ENCODE results near the gene STOX1.
"Not testable (repeated sequence)": the region's sequence is repeated elsewhere in the genome, so short reads cannot be mapped to it uniquely, and the experiment has no call there.

The STOX1 gene

DNA sequence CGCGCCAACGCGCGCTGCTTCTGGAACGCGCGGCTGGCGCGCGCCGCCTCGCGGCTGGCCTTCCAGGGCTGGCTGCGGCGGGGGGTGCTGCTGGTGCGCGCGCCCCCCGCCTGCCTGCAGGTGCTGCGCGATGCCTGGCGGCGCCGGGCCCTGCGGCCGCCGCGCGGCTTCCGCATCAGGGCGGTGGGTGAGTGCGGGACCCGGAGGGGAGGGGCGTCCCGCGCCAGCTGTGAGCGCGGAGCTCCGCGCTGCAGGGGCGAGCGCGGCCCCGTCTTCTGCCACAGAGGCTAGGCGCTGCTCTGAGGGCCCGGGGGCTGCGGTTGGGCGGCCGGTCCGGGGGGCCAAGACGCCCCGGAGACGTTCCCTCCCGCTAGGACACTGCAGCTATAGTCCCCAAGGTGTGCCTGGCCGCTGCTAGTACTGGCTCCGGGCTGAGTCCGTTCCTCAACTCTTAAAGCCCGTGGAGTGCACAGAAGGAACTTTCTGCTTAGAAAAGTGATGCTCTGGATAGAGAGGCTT, 811 bp downstream of the STOX1 start:
- not testable (repeated sequence) for DNase-seq (ENCODE audit: low read depth in 1 of 2, low spot score in 1 of 2)

GRCh38 chr10:68828833-68829232, 1.5 kb downstream of the STOX1 start:
- no peak for DNase-seq (ENCODE audit: low read depth in 1 of 2, low spot score in 1 of 2)

GRCh38 chr10:68829521-68829920, 2.2 kb downstream of the STOX1 start:
- DNase-seq (ENCODE audit: low read depth in 1 of 2, low spot score in 1 of 2), result no peak

DNA sequence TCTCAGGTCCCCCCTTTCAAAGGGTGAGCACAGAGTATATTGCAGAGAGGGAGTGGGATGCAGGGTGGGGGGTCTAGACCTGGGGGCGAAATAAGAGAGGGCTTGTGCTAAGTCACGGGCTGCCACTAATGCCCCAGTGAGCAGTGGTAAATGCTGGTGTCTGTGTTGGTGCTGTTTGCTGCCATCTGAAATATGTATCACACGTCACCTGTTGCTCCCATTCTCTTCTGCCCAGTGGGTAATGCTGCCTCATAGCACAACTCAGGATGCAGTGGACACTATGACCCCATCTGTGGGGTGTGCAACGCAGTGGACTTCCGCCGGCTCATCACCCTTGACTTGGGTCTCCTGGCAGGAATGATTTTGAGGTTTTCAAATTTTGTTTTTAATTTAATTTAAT, 2.6 kb downstream of the STOX1 start:
- no peak for DNase-seq (ENCODE audit: low read depth in 1 of 2, low spot score in 1 of 2)

DNA sequence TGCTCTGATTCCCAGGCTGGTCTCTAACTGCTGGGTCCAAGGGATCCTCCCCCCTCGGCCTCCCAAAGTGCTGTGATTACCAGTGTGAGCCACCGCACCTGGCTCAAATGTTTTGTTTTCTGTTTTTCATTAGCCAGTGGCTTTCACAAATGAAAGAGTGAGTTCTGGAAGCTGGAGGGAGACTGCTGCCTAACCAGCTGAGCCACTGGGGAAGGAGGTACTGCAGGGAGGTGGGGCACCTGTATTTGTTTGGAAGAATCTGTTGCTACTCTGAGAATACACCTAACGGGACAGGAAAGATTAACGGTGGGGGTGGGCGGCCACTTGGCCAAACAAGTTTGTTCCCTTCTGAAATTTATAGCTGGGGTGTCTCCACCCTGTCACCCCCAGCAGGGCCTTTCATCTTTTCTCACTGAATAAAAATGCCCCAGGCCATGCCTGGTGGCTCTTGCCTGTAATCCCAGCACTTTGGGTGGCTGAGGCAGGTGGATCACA, 4.7 kb downstream of the STOX1 start:
- no peak for DNase-seq (ENCODE audit: low read depth in 1 of 2, low spot score in 1 of 2)

DNA sequence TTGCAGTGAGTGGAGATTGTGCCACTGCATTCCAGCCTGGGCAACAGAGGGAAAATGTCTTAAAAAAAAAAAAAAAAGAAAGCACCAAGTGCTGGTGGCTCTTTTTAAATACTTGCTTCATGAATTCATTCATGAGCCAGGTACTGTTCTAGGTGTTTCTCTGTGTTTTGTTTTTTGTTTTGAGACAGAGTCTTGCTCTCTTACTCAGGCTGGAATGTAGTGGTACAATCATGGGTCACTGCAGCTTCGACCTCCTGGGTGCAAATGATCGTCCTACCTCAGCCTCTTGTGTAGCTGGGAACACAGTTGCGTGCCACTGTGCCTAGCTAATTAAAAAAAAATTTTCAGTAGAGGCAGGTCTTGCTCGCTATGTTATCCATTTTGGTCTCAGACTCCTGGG, 5.3 kb downstream of the STOX1 start:
- no peak for DNase-seq (ENCODE audit: low read depth in 1 of 2, low spot score in 1 of 2)

GRCh38 chr10:68837626-68838322, 10.4 kb downstream of the STOX1 start:
- DNase-seq (ENCODE audit: low read depth in 1 of 2, low spot score in 1 of 2), result no peak

DNA sequence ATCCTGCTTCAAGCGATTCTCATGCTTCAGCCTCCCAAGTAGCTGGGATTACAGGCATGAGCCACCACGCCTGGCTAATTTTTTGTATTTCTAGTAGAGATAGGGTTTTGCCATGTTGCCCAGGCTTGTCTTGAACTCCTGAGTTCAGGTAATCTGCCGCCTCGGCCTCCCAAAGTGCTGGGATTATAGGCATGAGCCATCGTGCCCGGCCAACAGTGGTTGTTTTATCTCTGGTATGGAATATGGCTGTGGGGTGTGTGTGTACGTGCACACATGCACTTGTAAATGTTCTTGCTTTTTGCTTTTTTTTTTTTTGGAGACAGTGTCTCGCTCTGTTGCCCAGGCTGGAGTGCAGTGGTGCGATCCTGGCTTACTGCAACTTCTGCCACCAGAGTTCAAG, 13.3 kb downstream of the STOX1 start:
- DNase-seq (ENCODE audit: low read depth in 1 of 2, low spot score in 1 of 2), result not testable (repeated sequence)

DNA sequence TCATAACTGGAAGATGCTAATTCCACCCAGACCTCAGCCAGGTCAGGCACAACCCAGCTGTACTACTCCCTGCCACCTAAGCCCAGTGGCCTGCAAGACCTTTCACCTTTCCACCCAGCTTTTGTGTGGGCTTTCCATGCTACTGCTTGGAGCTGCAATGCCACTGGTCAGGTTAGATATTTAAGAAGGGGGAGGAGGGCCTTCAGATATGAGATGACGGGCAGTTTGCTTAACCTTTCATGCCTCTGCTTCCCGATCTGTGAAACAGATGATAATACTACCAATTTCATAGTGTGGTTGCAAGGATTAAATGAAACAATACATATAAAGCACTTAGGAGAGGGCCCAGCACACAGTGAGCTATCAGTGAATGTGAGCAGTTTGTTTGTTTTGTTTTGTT, 20.9 kb downstream of the STOX1 start:
- DNase-seq (ENCODE audit: low read depth in 1 of 2, low spot score in 1 of 2), result no peak

- DNase-seq (ENCODE audit: low read depth in 1 of 2, low spot score in 1 of 2), result no peak
Measured at GRCh38 chr10:68848806-68849205, 21.5 kb downstream of the STOX1 start.

DNA sequence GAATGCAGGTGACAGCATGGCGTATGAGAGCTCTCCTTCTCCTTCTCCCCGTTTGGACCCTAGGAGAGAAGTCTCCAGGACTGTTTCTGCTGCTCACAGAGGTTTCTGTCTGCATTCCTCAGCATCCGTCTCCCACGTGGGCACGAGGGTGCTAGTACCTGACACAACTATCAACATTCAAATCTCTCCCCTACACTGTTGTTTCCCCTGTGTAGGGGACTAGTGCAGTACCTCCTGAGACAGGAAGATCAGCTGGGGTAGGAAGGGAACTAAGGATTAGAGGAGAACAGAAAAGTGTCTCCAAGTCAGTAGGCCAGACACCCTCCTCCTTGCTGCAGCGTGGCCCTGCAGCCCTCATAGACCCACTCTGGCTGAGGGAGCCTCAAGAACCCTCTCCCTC, 29.0 kb downstream of the STOX1 start:
- DNase-seq (ENCODE audit: low read depth in 1 of 2, low spot score in 1 of 2), result no peak

- DNase-seq (ENCODE audit: low read depth in 1 of 2, low spot score in 1 of 2), result no peak
Measured at GRCh38 chr10:68857005-68857404, 29.7 kb downstream of the STOX1 start.

- no peak for DNase-seq (ENCODE audit: low read depth in 1 of 2, low spot score in 1 of 2)
Measured at GRCh38 chr10:68861253-68861652, 33.9 kb downstream of the STOX1 start.

DNA sequence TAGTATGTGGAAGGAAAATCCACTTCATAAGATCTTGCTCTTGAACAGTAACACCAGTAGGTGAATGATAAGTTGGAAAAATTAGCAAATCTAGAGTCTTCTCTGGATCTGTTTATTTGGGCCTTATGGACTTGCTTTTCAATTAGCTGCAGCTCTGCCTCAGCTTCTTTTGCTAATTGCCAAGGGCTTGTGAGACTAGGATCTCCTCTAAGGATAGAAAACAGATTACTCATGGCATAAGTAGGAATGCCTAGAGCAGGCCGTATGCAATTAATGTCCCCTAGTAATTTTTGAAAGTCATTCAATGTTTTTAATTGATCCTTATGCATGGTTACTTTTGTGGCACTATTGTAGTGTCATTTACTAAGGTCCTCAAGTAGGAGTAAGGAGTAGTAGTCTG, 37.3 kb downstream of the STOX1 start:
- DNase-seq (ENCODE audit: low read depth in 1 of 2, low spot score in 1 of 2), result no peak

GRCh38 chr10:68868173-68868572, 40.8 kb downstream of the STOX1 start:
- DNase-seq (ENCODE audit: low read depth in 1 of 2, low spot score in 1 of 2), result not testable (repeated sequence)

DNA sequence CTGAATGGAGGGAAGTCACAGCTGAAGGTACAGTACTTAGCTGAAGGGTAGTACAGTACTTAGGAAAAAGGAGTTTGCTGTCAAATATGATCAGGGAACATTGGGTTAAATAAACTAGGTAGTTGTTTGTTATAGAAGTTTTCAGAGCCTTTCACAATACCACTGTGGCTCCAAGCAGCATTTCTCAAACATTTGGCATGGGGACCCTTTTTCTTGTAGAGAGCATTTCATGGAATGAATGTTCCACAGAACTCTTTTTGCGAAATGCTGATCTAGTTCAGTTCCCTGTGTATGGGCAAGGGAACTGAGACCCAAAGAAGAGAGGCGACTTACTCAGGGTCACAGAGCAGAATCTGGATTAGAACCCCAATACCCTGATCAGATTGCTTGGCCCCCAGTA, 42.3 kb downstream of the STOX1 start:
- no peak for DNase-seq (ENCODE audit: low read depth in 1 of 2, low spot score in 1 of 2)

DNA sequence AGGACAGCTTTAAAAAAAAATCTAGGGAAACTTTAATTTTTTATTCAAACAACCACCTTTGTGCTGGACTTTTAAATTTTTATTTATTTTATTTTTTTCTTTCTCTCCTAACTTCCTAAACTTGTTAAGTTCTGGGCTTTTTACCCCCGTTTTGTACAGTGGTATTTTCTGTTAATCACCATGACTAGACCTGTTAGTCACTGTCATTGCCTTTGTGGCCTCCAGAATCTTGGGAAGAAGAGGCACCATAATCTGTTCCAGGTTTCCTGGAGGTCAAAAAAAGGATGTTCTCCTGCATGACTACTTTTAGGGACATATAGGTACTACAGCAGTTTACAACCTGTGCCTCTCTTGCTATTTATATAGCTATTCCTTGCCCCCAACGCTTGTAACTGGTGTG, 42.7 kb downstream of the STOX1 start:
- DNase-seq (ENCODE audit: low read depth in 1 of 2, low spot score in 1 of 2), result no peak

- no peak for DNase-seq (ENCODE audit: low read depth in 1 of 2, low spot score in 1 of 2)
Measured at GRCh38 chr10:68870545-68871104, 43.3 kb downstream of the STOX1 start.

- DNase-seq (ENCODE audit: low read depth in 1 of 2, low spot score in 1 of 2), result no peak
Measured at GRCh38 chr10:68871105-68871711, 43.9 kb downstream of the STOX1 start.

- DNase-seq (ENCODE audit: low read depth in 1 of 2, low spot score in 1 of 2), result no peak
Measured at GRCh38 chr10:68871731-68872342, 44.5 kb downstream of the STOX1 start.

- DNase-seq (ENCODE audit: low read depth in 1 of 2, low spot score in 1 of 2), result no peak
Measured at GRCh38 chr10:68876246-68877138, 49.2 kb downstream of the STOX1 start.
